Embryonic facial prominence (tissue), 1 donor: ENCODE data around the gene VAV2.

Source experiments
- DNase-seq: peaks from one replicate; pipeline ENCODE4 v3.0.0-alpha.2; 2016; ENCODE audit errors: extremely low spot score

The VAV2 gene

DNA sequence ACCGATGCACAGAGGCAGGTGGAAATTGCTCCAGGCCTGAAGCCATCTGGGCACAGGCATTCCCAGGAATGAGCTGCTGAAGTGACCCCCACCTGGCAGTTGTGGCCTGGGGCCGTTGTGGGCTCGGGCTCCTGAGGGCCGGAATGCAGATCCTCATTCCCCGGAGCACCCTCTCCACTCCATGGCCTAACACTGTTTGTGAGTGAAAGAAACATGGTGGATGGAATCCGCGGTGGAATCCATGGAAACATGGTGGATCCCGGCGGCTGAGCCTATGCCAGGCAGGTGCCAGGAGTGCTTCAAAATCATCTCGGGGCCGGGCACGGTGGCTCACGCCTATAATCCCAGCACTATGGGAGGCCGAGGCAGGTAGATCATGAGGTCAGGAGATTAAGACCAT, 250.4 kb downstream of the VAV2 start:
- DNase-seq: no peak

DNA sequence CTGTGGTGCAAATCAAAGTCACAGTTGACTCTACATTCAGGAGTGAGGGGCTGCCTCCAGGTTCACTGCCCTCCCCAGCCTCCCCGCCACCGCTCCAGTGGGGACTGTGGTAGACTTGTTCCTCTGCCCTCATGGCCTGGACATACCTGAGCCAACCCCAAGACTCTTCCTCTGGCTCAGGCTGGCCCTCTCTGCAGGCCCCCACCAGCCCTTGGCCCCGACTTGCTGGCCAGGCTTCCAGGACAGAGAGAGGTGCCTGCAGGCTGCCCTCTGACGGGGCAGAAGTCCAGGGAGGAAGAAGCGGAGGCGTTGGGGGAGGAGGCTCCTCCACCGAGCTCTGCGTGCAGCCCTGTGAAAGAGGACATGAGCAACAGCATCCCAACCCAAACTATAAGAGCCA, 251.2 kb downstream of the VAV2 start:
- no peak for DNase-seq

DNA sequence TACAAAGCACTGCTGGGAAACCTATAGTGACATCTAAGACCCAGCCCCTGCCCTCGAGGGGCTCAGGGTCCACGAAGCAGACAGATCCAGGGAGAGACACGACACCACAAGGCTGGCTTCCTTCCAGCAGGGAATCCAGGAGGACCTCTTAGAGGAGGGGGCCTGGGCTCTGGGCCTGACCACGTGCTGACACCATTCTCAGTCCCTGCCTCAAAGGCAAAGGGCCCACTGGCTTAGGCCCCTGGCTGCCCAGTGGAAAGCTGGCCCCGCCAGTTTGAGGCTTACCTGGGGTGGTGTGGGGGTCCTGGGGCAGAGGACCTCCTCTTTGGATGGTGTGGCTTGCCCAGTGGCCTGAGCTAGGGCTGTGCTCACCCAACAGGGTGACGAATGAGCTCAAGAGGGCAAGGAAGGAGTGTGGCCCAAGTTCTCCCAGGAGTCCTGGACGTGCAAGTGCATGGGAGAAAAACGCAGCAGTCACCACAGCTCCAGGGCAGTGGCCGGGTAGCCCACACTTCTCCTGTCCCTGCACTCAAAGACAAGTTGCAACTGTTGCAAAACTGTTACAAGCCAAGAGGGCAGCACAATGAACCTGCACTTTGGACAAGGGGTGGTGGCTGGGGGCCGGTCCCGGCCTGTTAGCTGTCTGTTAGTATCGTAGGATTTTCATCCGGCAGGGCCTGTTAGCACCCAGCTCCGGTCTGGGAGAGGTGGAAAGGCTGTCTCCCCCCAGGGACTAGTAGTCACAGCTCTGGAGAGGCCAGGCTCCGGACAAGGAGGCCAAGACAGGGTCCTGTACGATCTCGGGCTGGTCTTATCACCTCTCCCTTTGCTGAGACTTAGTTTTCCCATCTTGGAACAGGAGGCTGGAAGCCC, 252.5 kb downstream of the VAV2 start:
- no peak for DNase-seq

DNA sequence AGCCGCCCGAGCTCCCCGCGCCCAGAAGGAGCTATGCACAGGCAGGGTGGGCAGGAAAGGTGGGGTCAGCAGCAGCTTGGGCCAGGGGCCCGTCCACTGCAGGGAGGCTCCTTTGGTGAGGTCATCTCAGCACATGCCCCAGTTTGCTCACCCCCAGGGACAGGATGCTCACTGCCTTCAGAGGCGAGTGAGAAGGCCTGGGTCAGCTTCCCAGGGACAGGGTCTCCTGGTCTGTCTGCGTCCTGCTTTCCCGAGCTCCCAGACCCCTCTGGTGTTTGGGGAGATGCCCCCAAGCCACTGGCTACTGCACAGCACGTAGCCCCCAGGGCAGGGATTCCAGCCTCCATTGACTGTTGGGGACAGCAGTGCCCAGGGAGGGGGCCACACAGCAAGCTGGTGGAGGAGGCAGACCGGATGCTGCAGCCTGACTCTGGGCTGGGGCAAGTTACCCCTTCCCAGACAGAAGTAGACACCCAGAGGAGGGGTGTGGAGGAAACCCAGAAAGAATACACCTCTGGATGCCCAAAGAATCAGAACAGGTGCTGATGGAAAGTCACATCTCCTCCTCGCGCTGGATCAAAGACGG, 253.4 kb downstream of the VAV2 start:
- no peak for DNase-seq

DNA sequence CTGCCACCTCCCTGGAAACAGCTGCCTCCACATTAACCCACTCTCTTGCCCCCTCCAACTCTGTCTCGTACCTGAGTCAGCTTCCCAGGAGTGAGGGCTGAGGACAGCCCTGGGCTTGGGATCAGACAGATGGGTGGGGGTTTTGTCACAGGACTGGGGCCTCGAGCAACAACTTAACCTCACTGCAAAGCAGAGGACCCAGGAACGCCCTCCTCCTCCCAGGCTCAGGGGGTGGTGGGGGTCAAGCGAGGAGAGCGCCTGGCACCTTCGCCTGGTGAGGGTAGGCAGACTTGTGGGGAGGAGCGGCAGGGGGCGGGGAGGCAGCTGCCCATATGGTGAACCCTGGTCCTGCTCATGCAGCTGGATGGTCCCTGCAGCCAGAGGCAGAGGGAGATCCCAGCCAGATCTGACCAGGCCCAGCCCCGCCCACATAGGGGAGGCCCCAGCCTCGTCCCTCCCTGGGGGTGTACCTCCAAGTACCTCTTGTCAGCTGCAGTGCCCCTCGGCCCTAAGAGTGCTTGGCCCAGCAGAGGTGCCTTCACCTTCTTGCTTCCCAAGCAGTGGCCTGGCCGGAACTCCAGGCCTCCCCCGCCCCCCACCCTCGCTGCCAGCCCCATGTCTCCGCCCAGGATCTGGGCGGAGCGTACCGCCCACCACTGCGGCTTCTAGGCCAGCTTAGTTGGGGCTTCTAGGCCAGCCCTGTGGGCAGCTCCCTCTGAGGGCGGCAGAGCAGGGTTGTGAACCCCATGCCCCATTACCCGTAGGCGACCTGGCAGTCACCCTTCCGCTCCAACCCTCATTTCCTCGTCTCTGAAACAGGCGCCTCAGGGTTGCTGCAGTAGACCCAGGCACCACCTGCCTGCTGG, 254.1 kb downstream of the VAV2 start, which contains the start of gene SARDH:
Gene SARDH (minus strand): TSS at position 579 of the 866 bp plus-strand sequence. CDS start 4,179 bp downstream, outside the sequence.
- DNase-seq: no peak

DNA sequence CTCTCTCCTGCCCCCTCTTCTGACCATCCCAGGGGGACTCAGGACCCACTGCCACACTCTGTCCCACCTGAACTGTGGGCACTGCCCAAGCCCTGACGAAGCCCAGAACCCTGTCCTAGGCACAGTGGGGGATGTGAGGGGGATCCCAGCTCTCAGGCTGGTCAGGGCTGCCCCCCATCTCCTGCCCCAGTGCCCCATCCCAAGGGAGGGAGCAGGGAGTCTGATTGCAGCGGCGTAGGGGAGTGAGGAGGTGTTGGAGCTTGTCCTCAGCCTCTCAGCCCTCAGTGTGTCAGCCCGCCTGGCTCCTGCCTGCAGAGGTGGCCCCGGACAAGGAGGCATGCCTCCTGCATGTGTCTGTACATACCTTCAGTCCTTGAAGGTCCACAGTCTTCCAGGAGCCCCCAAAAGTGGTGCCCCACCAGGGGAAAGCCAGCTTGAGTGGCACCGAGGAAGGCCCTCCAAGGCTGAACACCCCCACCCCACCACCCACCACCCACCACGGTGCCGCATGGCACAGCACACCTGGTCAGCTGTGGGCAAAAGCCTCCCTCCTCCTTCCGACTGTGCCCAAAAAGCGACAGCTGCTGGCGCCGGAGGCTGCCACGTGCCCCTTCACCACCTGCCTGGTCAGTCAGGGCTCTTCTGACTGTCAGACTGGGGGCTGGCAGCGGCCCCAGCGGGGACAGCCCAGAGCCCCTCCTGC, 254.9 kb downstream of the VAV2 start:
- no peak for DNase-seq

DNA sequence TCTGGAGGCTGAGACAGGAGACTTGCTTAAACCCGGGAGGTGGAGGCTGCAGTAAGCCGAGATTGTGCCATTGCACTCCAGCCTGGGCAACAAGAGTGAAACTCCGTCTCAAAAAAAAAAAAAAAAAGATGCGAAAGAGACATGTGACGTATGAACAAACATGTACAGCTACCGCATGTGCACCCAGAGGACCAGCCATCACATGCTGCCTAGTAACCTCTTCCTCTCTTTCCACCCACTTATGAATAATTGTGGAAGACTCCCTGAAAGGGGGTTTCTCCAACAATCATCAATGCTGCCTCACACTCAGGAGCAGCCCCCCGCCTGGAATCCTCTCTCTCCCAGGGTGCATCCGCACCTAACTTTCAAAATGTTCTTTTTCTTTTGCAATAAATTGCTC, 256.2 kb downstream of the VAV2 start:
- no peak for DNase-seq

DNA sequence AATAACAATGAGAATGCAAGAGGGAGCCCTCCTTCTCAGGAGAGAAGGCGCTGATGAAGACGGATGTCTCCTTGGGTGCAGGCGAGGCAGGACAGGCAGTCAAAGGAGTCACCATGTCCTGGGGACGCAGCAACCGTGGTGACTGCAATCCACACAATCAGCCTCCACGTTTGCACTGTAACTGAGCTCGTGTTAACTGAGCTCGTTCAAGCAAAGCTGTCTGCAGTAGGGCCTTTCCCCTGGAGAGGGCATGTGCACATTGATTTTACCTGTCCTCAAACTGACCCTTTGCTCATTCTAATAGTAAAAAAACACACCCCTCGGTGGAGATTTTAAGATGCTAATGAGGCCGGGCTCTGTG, 256.7 kb downstream of the VAV2 start:
- no peak for DNase-seq

DNA sequence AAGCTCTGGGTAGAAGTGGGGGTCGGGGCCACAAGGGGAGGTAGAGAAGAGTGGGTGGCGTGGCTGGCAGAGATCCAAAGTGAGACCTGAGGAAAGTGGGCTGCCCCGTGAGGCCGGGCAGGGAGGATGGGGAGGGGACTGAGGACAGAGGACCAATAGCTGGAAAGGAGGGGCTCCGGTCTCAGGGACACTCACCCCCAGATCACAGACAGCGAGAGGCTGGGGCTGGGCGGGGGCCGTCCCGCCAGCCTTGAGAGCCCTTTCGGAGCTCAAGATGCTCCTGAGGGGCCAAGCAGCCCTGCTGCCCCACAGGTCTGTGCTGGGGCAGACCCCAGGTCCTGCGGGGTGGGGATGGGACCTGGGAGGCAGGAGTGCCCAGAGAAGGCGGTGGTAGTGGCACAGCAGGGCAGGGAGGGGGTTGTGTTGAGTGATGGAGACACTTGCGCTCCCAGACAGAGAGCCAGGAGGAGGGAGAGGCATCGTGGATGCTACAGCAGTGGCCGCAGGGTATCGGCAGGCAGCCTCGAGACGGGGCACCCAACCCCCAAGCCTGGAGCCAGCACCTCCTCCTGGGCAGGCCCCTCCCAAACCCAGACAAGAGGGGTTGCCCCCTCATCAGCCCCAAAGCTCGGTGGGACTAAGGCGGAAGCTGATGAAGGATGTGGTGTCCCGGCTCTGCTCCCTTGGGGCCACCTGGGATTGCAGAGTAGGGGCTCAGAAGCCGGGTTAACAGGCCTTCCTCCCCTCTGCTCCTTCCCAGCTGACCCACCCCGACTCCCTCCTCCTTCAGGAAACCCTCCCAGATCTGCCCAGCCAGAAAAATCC, 257.3 kb downstream of the VAV2 start:
- no peak for DNase-seq

DNA sequence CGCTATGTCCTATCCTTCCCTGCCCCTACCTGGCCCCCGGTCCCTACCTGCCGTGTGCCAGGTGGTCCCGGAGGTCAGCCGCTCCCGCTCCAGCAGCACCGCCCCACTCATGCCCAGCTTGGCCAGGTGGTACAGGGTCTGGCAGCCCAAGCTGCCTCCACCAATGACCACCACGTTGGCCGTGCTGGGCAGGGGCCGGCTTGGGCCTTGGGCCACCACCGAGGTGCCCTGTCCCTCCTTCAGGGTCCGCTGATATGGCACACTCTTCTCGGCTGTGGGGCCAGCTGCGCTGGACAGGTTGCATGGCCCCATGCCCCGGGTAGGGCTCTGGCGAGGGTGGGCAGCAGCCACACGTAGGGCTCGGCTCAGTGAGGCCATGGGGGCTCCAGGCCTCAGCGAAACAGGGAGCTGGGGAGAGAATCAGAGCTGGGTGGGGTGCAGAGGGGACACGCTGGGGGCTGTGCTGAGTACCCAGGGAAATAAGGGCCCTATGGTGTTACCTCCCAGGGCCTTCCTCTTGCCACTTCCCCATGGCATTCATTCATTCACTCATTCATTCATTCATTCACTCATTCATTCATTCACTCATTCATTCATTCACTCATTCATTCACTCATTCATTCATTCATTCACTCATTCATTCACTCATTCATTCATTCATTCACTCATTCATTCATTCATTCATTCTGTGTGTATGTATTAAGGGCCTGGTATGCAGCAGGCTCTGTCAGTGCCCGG, 258.2 kb downstream of the VAV2 start:
- no peak for DNase-seq

DNA sequence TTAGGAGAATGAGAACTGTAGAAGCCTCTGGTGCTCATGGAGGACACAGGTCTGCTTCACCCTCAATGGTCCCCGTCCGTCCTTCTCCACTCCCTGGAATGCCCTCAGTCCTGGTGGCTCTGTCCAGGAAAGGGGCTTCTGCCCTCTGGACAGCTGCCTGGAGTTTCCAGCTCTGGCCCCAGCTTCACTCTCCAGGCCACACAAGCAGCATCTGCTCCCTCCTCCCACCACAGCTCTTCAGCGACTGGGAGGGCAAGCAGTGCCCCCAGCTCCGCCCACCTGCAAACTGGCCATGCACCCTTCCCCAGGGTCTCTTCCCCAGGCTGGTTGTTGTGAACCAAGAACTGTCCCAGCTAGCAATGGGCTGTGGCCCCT, 258.7 kb downstream of the VAV2 start:
- no peak for DNase-seq

DNA sequence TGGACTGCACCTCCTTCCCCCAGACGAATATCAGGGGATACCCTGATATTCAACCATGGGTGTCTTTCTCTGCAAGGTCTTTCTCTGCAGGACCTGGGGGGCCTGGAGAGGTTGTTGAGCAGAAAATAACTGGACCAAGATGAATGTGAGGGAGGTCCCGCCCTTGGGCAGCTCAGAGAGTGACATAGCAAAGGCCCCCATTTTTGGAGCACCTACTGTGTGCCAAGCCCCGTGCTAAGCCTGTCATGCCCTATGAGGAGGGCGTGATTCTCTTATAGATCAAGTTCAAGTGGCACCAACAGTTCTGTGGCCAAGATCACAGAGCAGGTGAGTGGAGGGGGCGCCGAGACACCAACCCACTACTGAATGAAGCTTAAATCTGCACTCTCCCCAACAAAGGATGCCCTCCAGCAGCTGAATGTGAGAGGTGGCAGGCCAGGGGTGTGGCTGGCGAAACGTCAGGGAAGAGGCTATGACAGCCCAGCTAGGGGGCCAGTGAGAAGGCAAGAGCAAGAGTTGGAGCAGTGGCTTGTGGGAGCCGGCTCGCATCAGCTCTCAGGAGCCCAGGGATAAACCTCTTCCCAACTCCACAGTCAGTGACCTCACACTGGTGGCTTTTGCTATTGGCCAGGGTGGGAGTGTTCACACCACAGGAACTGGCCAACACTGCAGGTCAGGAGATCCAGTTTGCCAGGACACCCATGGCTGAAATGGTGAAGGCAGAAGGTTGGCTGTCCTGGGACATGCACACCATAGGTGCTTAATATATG, 259.3 kb downstream of the VAV2 start:
- DNase-seq: no peak

DNA sequence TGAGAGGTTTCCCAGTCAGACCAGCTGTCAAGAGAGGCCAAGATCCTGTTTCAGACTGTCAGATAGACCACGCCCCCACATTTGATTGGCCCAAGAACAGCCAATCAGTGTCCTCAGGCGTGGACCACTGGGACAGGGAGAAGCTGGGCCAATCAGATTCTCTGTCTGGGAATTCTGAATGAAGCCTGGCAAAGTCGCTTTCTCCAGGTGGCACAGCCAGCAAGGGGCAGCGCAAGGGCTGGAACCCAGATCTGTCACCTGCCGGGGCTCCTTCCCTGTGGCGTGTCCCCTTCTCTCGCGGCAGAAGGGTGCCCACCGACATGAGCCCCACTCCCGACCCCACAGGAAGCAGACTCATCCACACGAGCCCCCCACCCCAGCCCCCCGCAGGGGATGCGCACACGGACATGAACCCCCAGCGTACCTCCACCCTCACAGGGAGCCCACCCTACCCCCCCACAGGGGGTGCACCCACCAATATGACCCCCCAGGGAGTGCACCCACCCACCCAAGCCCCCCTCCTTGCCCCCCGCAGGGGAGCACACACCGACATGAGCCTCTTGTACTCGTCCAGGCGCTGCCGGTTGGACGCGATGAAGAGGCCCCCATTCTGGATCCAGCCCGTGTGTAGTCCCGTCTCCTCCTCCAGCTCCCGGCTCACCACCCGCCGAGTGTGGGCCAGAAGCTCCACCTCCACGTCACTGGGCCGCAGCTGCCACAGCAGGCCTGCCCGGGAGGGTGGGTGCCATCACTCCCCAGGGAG, 260.1 kb downstream of the VAV2 start:
- no peak for DNase-seq

DNA sequence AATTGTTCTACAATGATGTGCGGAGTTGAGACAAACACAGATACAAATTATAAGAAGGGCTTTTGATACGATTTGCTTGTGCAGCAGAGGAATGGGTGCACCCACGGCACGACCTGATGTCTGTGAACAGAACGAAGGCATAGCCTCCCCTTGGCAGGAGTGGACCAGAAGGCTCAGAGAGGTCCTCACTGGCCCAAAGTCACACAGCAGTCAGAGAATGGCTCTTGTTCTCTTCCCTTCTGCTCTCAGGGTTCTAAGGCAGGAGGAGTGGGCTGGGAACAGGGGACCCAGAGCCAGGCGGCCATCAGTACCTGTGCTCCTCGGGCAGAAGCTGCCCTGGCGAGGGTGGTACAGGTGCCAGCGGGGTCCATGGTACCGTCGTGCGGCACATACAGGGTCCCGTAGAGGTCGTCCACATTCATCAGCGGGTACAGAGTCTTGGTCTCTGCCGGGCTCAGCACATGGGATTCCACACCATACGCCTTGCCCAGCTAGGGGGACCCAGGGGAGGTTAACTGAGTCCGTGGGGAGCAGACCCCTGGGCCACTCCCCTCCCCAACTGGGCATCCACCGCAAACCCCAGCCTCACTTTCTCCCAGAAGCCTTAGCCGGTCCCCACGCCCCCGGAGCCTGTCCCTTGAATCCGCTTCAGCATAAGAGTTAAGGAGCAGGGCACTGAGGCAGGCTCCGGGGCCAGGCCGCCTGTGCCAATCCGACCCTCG, 261.0 kb downstream of the VAV2 start:
- no peak for DNase-seq

DNA sequence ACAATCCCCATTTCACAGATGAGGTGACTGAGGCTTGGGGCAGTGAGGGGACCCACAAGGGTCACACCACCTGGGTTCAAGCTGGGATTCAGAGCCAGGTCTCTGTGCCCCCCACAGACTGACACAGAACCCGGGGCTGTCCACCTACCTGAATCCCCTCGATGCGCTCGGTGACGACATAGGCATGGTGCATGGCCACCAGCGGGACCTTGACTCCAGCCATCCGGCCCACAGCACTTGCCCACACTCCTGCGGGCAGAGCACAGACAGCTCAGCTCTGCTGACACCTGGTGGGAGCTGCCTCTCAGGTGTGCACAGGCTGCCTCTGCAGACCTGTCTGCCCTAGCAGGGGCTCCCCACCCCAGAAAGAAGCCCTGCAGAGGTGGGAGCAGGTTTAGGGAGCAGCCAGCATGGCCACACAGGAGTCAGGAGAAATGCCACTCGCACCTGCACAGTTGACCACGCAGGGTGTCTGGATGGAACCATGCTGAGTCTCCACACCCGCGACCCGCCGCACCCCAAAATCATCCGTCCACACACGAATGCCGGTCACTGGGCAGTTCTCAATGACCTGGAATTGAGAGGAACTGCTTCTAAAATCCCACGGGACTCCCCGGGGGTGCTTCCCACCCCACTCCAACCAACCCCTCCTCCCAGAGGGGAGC, 262.4 kb downstream of the VAV2 start:
- no peak for DNase-seq

DNA sequence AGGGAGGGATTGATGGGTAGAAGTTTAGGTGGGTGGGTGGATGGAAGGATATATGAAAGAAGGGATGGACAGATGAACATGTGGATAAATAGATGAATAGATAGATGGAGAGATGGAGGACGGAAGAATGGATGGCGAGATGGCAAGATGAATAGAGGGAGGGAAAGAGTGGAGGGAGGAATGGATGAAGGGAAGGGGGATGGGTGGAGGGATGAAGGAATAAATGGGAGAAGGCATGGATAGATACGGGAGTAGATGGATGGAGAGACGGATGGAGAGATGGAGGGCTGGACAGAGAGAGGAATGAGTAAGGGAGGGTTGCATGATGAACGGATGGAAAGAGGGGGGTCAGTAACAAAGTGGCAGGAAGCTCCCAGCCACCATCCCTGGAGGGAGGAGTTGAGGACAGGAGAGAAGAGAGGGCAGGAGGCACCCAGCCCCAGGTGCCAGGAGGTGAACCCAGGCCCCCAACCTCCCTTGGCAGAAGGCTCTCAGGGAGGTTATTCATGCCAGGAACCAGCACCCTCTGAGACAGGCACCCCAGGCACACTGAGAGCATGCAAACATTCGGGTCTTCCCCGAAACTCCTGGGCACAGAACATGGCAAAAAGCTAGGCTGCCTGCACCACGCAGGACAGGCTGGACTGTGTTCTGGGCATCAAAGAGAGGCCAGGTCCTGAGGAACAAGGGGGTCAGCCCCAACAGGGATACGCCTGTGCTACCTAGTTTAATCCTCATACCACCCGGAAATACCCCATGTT, 263.1 kb downstream of the VAV2 start:
- no peak for DNase-seq
